ENCODE results near the gene RALGAPA2.

DNA sequence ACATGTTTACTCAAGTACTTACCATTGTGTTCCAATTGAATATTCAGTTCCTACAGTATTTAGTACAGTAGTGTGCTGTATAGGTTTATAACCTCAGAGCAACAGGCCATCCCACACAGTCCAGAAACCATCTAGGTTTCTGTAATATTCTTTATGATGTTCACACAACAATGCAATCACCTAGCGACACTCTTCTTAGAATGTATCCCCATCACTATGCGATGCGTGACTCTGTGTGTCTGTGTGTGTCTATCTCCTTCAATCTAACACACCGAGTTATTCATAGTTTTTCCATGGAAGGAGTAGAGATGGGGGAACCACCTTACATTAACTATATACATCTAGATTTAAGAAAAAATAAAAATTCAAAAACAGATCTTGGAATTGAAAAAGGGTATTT, 182.8 kb downstream of the RALGAPA2 start:
- TF ChIP-seq POLR2A (IDR thresholded peaks at IDR 0.05; ENCODE audit: borderline replicate concordance, extremely low read depth, insufficient read depth, insufficient read length) (no peak), CTCF (IDR thresholded peaks at IDR 0.05 in 2 of 3, conservative IDR thresholded peaks at IDR 0.05 in 1 of 3; ENCODE audit: borderline replicate concordance in 1 of 3, insufficient read depth in 1 of 3, low read depth in 2 of 3, low read length in 2 of 3) (no peak), EGR1 (IDR thresholded peaks at IDR 0.05; ENCODE audit: low read depth) (no peak), ZFX (IDR thresholded peaks at IDR 0.05) (no peak), CBX3 (IDR thresholded peaks at IDR 0.05; ENCODE audit: low read depth) (no peak), ELF1 (IDR thresholded peaks at IDR 0.05; ENCODE audit: borderline replicate concordance, low read depth) (no peak), CEBPB (IDR thresholded peaks at IDR 0.05; ENCODE audit: low read depth) (no peak), JUND (IDR thresholded peaks at IDR 0.05) (no peak), EZH2 (IDR thresholded peaks at IDR 0.05) (no peak), EZH2phosphoT487 (IDR thresholded peaks at IDR 0.05; ENCODE audit: borderline replicate concordance) (no peak), SP1 (IDR thresholded peaks at IDR 0.05; ENCODE audit: low read depth) (no peak)

All from HCT116 (cell line).